Panc1 (cell line): ENCODE results near the gene KCNAB1. TPM values are rescaled to one million over a fixed set of nuclear protein-coding genes. Genes with fewer than 3 reads are reported as not detected.

Experiments used
- ATAC-seq: fragments of 200-7000 bp; cut with Tn5 transposase; 2 replicates; pipeline ENCODE4 v1.9.1; 2020; ENCODE audit warnings: mild to moderate bottlenecking, moderate library complexity
- BruUV-seq: library from RNA; stranded (reverse); fragments of 400-500 nt; replicated peaks from 2 replicates; lab custom pipeline; 2021; lab: Mats Ljungman, UMichigan
- CTCF ChIA-PET: fragments of 300-600 bp; sonication (Branson Sonifier 250); formaldehyde crosslinking; loops from one replicate; lab custom pipeline; 2022; ENCODE audit warnings: antibody characterized with exemption; lab: Charles Lee
- POLR2A ChIA-PET: fragments of 300-600 bp; sonication (Branson Sonifier 250); formaldehyde crosslinking; loops from one replicate; lab custom pipeline; 2022; ENCODE audit warnings: antibody characterized with exemption; lab: Charles Lee
- DNase-seq: peaks from one replicate; pipeline ENCODE4 v3.0.0-alpha.2; 2010; ENCODE audit warnings: low read depth, low spot score
- H3K27ac ChIP-seq: 2 replicates; pipeline ENCODE4 v1.5.1; 2011; ENCODE audit warnings: mild to moderate bottlenecking, low read length, inconsistent platforms
- H3K27me3 ChIP-seq: fragments of 200-500 bp; sonication (Bioruptor generic); 2 replicates; pipeline ENCODE4 v1.6.0; 2014; ENCODE audit warnings: low read length, inconsistent platforms; ENCODE audit not compliant: control insufficient read depth, insufficient read depth
- H3K36me3 ChIP-seq: fragments of 200-500 bp; sonication (Bioruptor generic); 2 replicates; pipeline ENCODE4 v1.5.1; 2014; ENCODE audit warnings: inconsistent platforms, mild to moderate bottlenecking, low read length, moderate library complexity; ENCODE audit not compliant: control insufficient read depth, insufficient read depth
- H3K4me1 ChIP-seq: 2 replicates; pipeline ENCODE4 v1.5.1; 2011; ENCODE audit warnings: inconsistent platforms, mild to moderate bottlenecking, low read length, moderate library complexity; ENCODE audit not compliant: control insufficient read depth, insufficient read depth
- H3K4me3 ChIP-seq, 2 experiments: 2 replicates each; pipeline ENCODE4 v1.5.1; 2011 to 2012; ENCODE audit warnings: low read depth in 2 of 2, low read length in 2 of 2, mild to moderate bottlenecking in 2 of 2, inconsistent platforms in 1 of 2, moderate library complexity in 1 of 2
- H3K9me3 ChIP-seq: fragments of 200-500 bp; sonication (Bioruptor generic); 2 replicates; pipeline ENCODE4 v1.5.1; 2014; ENCODE audit warnings: low read depth, mild to moderate bottlenecking, inconsistent platforms, low read length, moderate library complexity; ENCODE audit not compliant: control insufficient read depth, insufficient read depth
- POLR2AphosphoS5 ChIP-seq: IDR thresholded peaks from 2 replicates; pipeline ENCODE4 v1.6.1; 2012; ENCODE audit warnings: mild to moderate bottlenecking, low read depth, low read length, moderate library complexity
- SIN3A ChIP-seq: IDR thresholded peaks from 2 replicates; pipeline ENCODE4 v1.6.1; 2012; ENCODE audit warnings: low read depth, mild to moderate bottlenecking, low read length, moderate library complexity, borderline replicate concordance; ENCODE audit not compliant: insufficient read depth
- TCF7L2 ChIP-seq: IDR thresholded peaks from 2 replicates; pipeline ENCODE4 v1.6.1; 2011; ENCODE audit warnings: mild to moderate bottlenecking, low read depth, low read length, inconsistent platforms
- in situ Hi-C: cut with HindIII; loops from 2 replicates; pipeline ENCODE4 v1.10.0; 2016; ENCODE audit warnings: low sequenced_read_pairs, low pct_unique_long_range_greater_than_20kb
- intact Hi-C: fragments of 100-400 bp; cut with micrococcal nuclease; formaldehyde crosslinking; loops from one replicate; pipeline ENCODE4 v1.10.0; 2022; ENCODE audit not compliant: unreplicated experiment
- total RNA-seq: library from RNA; stranded (reverse); gene quantifications from one replicate; pipeline ENCODE4 v1.2.1, GENCODE V29; 2021; ENCODE audit not compliant: unreplicated experiment
- TF ChIP-seq, protein P1 (sequence below), 2 experiments: IDR thresholded peaks; 2 replicates each; pipeline ENCODE4 v1.6.1; 2011 to 2012; ENCODE audit warnings: low read depth in 2 of 2, control low read depth in 1 of 2, low read length in 1 of 2, mild to moderate bottlenecking in 1 of 2, moderate library complexity in 1 of 2; ENCODE audit not compliant: insufficient read depth in 1 of 2
- TF ChIP-seq, protein P2 (sequence below): fragments of 450-650 bp; IDR thresholded peaks from 2 replicates; pipeline ENCODE4 v1.5.1; 2017; ENCODE audit warnings: mild to moderate bottlenecking

KCNAB1 gene
- total RNA-seq, 1 experiment from 2014 or later = not detected

DNA sequence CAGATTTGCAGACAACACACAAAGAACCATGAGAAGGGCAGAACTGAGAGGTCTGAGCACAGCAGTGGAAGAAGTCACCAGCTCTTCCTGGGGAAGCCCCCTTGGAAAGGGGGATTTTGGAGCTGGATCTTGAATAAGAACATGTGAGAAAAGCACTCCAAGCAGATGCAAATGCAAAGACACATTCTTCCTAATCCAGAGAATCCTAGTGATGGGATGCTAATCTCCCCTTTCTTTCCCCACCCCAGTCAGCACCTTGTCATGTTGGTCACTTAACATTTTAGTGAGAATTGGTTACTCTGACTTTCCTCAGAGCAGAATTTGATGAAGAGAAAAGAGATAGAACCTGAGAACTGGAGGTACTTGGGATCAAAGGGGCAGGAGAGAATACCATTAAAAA, 286.0 kb downstream of the KCNAB1 start:
- ChIA-PET CTCF (no interaction called here), POLR2A (no interaction called here)
- DNase-seq = no peak
- in situ Hi-C loops = no loop called here
- H3K27me3 ChIP-seq = peaks cover 9% of the 10 kb centered on the region; the same call in 1 of the 2 replicates
- no peak overlapping the region for H3K4me3 ChIP-seq
- H3K36me3 ChIP-seq = no peaks in the 10 kb centered on the region
- intact Hi-C loops = no loop called here
- H3K27ac ChIP-seq = no peak overlapping the region
- no peaks in the 10 kb centered on the region for H3K9me3 ChIP-seq
- TF ChIP-seq, protein P1, sequence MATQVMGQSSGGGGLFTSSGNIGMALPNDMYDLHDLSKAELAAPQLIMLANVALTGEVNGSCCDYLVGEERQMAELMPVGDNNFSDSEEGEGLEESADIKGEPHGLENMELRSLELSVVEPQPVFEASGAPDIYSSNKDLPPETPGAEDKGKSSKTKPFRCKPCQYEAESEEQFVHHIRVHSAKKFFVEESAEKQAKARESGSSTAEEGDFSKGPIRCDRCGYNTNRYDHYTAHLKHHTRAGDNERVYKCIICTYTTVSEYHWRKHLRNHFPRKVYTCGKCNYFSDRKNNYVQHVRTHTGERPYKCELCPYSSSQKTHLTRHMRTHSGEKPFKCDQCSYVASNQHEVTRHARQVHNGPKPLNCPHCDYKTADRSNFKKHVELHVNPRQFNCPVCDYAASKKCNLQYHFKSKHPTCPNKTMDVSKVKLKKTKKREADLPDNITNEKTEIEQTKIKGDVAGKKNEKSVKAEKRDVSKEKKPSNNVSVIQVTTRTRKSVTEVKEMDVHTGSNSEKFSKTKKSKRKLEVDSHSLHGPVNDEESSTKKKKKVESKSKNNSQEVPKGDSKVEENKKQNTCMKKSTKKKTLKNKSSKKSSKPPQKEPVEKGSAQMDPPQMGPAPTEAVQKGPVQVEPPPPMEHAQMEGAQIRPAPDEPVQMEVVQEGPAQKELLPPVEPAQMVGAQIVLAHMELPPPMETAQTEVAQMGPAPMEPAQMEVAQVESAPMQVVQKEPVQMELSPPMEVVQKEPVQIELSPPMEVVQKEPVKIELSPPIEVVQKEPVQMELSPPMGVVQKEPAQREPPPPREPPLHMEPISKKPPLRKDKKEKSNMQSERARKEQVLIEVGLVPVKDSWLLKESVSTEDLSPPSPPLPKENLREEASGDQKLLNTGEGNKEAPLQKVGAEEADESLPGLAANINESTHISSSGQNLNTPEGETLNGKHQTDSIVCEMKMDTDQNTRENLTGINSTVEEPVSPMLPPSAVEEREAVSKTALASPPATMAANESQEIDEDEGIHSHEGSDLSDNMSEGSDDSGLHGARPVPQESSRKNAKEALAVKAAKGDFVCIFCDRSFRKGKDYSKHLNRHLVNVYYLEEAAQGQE (IDR thresholded peaks at IDR 0.05; ENCODE audit: insufficient read depth in 1 of 2, low read depth in 2 of 2, low read length in 1 of 2) = no peak
- no peak for TF ChIP-seq POLR2AphosphoS5
- TF ChIP-seq TCF7L2 = no peak
- TF ChIP-seq SIN3A = no peak
- TF ChIP-seq, protein P2, sequence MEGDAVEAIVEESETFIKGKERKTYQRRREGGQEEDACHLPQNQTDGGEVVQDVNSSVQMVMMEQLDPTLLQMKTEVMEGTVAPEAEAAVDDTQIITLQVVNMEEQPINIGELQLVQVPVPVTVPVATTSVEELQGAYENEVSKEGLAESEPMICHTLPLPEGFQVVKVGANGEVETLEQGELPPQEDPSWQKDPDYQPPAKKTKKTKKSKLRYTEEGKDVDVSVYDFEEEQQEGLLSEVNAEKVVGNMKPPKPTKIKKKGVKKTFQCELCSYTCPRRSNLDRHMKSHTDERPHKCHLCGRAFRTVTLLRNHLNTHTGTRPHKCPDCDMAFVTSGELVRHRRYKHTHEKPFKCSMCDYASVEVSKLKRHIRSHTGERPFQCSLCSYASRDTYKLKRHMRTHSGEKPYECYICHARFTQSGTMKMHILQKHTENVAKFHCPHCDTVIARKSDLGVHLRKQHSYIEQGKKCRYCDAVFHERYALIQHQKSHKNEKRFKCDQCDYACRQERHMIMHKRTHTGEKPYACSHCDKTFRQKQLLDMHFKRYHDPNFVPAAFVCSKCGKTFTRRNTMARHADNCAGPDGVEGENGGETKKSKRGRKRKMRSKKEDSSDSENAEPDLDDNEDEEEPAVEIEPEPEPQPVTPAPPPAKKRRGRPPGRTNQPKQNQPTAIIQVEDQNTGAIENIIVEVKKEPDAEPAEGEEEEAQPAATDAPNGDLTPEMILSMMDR = no peak
- no peak for ATAC-seq
- H3K4me1 ChIP-seq = no peaks in the 10 kb centered on the region
- BruUV-seq = no TSS peak

DNA sequence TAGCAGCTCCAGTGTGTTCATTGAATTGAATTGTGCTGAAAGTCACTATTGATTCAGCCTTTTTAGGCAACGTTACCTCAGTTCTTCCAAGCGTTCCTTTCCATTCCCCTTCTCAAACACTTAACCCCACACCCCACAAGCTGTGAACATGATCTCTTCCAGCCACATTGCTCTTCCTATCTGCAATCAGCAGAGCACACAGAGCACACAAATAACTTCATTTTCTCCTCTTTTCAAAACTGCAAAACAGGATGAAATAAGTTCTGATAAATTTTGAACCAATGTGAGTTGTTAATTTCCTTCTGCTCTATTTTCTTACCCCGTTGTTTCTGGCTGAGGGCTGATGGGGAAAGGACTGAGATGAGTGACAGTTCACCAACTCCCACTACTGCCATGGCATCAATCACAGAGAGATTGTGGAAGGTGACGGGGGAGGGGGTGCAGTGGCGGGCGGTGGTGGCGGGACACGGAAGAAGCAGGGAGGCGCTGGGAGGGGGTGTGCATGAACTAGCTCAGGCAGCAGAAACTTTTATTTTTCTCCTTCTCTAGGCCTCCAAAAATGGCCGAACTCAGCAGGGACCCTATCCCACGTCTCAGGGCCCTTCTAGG, 287.3 kb downstream of the KCNAB1 start:
- Histone ChIP-seq H3K27me3 (peaks cover 7% of the 10 kb centered on the region; the same call in 1 of the 2 replicates), H3K36me3 (no peaks in the 10 kb centered on the region), H3K4me3 (no peak overlapping the region), H3K9me3 (no peaks in the 10 kb centered on the region), H3K27ac (no peak overlapping the region), H3K4me1 (no peaks in the 10 kb centered on the region)
- ChIA-PET POLR2A (no interaction called here), CTCF (no interaction called here)
- in situ Hi-C loops = no loop called here
- ATAC-seq (no peak), DNase-seq (no peak)
- no peak for TF ChIP-seq TCF7L2
- TF ChIP-seq SIN3A = no peak
- TF ChIP-seq, protein P2 = no peak
- TF ChIP-seq, protein P1 (IDR thresholded peaks at IDR 0.05; ENCODE audit: insufficient read depth in 1 of 2, low read depth in 2 of 2, low read length in 1 of 2) = no peak
- TF ChIP-seq POLR2AphosphoS5 = no peak
- no TSS peak for BruUV-seq
- intact Hi-C loops = no loop called here
